Stimulated activated naive CD4-positive, alpha-beta T cell (primary cell): ENCODE data around the gene GLIS2.
A peak's percentile ranks its signal among the peaks of the same experiment; 100 is the strongest.

Experiments
- DNase-seq, 6 experiments: peaks; one replicate each; lab custom pipeline; 2025; lab: John Stamatoyannopoulos, UW

GLIS2 gene

DNA sequence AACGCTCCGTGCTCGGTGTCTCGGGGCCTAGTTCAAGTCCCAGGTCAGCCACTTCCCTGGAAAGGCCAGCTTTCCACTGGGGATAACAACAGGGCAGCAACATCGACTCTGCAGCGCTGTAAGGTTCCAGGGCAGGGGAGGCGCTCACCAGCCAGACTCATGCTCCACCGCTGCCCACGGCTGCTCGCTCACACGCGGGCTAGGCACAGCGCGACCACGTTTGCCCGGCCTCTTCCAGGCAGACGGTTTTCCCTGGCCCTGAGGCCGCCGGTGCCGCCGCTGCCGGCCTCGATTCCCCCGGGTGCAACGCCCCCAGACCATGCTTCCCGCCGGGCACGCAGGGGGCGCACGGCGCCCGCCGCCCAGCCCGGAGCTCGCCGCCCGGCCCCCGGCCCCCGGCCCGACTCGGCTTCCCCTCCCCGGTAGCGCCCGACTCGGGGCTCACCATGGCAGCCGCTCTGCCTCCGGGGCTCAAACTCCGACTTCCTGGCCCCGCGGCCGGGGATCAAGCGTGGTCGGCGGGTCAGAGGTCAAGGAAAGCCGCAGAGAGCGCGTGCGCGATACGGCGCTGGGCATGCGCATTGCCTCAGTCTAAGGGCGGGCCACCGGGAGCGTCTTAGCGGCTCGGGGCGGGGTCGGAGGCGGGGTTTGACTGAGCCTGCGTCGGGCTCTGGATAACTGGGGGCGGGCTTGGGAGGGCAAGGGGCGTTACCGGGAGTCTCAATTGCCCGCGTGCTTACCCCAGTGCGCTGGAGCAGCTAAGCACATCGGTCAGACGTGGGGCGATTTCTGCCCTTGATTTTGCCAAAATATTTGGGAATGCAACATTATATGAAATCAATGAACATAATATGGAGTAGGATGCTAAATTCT lies 35.2 kb downstream of the GLIS2 start, which contains the start of gene PAM16:
Gene PAM16 (minus strand): TSS at position 535 of the 873 bp plus-strand sequence. CDS start 87 bp downstream, at position 448.
- DNase-seq = peak; percentile 94 to 98 (median 96)

DNA sequence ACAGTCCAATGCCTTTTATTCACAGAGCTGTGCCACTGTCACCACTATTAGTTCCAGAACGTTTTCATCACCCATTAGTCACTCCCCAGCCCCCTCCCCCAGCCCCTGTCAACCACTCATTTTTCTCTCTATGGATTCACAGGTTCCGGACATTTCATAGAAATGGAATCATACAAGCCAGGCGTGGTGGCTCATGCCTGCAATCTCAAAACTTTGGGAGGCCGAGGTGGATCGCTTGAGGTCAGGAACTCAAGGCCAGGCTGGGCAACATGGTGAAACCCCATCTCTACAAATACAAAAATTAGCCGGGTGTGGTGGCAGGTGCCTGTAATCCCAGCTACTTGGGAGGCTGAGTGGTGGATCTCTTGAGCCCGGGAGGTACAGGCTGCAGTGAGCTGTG lies 36.0 kb downstream of the GLIS2 start:
- DNase-seq = no peak

DNA sequence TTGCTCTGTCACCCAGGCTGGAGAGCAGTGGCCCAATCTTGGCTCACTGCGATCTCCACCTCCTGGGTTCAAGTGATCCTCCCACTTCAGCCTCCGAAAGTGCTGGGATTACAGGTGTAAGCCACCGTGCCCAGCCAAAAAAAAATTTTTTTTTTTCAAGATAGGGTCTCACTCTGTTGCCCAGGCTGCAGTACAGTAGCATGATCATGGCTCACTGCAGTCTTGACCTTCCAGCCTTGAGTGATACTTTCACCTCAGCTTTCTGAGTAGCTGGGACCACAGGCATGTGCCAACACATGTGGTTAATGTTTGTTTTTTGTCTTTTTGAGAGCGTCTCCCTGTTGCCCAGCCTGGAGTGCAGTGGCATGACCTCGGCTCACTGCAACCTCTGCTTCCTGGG lies 37.0 kb downstream of the GLIS2 start:
- no peak for DNase-seq

DNA sequence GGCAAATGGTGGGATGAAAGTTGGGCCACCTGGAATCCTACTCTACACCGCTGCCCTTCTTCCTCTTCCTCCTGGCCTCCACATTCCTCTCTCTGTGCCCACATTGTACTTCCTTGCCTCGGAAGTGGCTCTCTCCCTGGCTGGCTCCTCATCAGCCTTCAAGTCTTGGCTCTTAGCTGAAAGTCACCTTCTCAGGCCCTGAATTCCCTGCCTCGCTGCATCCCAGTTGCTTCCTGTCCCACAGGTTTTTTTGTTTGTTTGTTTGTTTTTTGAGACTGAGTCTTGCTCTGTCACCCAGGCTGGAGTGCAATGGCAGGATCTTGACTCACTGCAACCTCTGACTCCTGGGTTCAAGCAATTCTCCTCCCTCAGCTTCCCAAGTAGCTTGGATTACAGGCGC lies 37.8 kb downstream of the GLIS2 start:
- DNase-seq = no peak

DNA sequence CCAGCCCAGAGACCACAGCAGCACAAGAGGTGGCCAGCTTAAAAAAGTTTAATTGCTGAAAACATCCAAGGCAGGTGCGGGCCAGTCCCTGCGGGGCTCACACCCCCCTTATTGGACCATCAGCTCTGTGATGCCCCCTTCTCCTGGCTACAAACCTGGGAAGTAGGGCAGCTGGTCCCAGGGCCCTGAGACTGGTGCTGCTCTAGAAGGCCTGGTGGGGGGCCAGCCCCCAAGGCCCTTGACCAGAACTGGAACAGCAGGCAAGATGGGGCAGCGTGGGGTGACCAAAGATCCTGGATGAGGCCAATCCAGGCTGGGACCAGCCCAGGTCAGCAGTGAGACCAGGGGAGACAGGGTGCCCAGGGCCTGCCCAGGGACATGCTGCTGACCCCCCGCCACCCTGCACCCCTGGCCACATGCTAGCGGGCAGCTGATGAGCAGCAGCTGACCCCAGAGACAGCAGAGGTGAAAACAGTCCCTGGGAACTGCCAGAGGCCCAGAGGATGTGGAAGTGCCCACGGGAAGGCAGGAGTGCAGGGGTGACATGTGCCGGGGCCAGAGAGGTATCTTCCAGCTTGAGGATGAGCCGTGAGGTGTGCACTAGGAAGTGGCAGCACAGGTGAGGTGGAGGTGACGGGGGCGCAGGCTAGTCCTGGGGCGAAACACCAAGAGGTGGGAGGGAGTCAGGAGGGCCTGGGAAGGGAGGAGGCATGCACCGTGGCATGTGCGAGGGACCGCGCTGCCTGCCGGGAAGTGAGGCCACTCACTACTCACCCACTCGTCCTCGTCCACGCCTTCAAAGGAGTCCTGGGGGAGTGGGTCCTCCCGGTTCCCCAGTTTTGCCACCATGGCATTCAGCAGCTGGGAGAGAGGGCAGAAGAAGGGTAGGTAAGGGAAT lies 38.9 kb downstream of the GLIS2 start:
- DNase-seq = no peak

DNA sequence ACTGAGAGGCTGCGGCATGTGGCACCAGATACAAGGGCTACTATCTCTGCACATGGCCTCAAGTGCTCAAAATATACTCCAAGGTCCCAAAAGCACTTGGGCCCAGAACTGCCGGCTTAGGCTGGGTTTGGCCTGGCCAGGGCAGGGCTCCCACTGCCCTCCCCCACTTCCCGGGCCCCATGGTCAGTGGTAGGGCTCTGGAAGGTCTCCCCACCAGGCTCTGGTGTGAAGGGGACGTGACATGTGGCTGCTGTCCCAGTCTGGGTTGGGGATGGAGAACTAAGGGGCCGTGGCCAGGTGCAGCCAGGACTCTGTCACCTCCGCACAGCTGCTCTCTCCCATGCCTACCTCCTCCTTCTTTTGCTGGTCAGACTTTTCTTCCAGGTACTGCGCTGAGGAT lies 41.0 kb downstream of the GLIS2 start:
- DNase-seq = no peak

DNA sequence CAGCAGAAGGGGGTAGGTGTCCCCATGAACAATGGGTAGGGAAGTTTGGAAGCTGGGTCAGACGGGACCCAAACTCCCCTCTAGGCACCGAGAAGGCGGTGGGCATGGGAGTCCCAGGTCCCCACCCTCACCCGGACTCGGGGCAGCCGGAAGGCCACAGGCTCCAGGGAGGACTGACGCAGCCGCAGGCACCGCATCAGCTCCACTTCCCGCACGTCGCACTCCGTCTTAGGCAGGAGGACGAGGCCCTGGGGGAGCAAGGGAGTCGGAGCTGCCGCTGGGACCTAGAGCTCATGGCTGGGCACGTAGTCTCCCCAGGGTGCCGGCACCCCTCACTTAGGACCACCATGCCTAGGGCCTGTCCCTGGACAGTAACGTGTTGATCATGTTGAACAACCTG lies 42.4 kb downstream of the GLIS2 start:
- no peak for DNase-seq

DNA sequence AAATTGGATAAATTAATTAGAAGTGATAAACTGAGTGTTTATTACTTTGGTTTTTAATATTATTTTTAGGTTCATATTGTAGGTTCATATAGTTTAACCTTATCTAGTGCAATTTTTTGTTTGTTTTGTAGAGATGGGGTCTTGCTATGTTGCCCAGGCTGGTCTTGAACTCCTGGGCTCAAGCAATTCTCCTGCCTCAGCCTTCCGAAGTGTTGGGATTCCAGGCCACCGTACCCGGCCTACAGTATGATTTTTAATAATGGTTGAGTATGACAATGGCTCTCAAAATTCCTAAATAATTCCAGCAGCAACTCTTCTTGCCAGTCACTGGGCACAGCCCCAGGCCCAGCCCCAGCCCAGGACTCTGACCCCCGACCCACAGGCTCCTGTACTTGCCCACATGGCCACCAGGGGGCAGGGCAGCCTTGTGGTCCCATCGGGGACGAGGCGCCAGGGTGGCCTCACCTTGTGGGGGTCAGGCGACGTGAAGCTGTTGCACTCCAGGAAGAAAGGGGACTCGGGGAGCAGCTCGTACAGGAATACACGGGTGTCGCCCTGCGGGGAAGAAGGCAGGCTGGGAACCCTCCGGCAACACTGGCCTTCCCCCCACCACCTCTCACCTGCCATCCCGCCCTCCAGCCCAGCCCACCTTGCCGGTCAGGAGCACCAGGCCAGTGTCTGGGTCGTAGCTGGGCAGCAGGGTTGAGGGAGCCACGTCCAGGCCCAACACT lies 43.1 kb downstream of the GLIS2 start:
- peak in 5 of 6 experiments; percentile 51 to 72 (median 62) for DNase-seq

DNA sequence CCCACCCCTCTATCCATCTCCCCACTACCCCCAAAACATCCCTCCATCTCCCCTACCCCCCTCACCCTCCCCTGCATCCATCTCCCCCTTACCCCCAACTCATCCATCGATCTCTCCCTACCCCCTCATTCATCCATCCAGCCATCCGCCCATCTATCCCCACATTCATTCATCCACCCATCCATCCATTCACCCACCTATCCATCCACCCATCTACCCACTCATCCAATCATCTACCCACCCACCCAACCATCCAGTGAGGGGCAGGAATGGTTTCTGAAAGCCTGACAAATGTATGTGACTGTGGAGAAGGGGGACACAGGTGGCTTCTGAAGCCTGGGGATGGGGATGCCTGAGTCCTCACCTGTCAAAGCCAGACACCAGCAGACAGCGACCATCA lies 44.0 kb downstream of the GLIS2 start:
- DNase-seq = no peak

DNA sequence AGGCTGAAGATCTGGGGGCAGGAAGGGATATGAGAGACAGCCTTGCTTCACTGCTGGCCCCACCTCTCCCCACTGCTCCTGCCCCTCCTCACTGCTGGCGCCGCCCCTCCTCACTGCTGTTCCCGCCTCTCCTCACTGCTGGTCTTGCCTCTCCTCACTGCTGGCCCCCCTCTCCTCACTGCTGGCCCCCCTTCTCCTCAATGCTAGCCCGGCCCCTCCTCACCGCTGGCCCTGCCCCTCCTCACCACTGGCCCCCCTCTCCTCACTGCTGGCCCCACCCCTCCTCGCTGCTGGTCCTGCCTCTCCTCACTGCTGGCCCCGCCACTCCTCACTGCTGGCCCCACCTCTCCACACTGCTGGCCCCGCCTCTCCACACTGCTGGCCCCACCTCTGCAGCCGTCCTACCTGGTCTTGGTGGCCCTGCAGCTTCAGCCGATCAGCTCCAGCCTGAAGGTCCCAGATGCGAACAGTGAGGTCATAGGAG lies 44.7 kb downstream of the GLIS2 start:
- no peak for DNase-seq

DNA sequence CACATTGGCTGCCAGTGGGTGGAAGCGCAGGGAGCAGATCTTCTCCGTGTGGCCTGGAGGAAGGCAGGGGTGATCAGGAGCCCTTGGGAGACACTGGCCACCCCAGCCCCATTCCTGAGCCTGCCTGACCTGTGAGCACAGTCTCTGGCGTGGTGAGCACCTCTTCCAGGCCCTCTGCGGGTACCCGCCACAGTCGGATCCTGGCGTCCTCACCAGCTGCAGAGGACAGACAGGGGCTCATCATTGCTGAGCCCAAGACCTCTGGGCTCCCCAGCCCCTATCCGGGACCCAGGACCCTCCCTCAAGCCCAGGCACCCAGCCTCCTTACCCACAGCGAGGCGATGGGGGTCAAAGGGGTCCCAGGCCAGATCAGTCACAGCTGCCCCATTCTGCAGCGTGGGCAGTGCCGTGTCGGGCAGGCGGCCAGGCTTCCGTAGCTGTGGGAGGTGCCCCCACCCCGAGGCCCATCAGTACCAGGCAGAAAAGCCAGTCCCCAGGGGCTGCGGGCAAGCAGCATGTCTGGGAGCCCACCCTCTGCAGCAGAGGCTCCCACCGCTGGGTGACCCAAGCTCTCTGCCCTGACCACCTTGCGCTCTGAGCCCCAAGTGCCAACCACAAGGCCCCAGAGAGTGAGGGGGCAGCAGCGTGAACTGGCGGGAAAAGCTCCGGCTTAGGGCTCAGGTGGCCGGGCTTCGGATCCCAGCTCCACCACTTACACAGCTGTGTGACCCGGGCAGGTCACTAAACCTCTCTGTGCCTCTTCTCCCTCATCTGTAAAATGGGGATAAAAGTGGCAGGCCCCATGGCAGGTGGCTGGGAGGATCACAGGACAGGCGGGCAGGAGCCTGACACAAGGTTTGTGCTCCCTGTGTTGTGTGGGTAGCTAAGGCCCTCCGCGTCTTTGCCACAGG lies 45.4 kb downstream of the GLIS2 start:
- no peak for DNase-seq

DNA sequence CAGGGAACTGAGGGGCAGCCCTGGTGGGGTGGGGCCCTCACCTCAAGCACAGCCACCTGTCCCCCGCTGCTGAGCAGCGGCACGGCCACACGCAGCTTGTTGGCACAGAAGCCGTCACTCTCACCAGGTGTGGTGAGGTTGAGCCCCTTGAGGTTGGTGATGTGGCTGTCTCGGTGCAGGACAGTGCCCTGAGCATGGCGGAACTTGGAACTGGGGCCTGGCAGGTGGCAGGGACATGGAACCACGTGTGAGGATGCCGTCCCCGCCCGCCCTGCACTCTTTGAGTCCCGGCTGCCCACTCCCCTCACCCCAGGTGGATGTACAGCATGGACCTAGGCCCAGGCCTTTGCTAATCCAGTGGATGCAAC lies 46.1 kb downstream of the GLIS2 start:
- DNase-seq = no peak

DNA sequence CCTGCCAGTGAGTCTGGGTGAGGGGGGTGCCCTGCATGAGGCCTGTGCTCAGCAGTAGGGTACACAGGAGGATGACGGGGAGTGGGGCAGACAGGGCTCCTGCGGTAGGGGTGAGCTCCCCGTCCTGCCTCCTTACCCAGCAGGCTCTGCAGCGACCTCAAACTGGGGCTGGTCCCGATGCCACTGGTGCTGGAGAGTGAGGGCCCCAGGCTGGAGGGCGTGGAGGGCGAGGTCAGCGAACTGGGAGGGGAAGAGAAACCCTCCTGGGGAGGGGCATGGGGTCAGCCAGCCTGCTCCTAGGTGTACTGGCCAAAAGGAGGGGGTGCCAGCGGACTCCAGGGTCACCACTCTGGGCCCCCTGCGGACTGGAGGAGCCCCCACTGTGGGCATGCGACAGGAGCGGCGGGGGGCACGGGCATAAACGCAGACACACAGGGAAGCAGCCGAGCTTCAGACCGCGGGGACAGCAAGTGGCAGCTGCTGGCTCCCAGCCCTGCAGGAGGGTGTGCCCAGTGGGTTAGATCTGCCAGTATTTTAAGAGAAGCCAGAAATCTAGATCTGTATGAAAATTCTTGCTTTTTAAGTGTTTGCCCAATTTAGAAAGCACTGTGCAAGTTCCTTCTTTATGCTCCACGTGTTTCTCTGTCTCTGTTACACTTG lies 46.7 kb downstream of the GLIS2 start:
- DNase-seq = no peak

DNA sequence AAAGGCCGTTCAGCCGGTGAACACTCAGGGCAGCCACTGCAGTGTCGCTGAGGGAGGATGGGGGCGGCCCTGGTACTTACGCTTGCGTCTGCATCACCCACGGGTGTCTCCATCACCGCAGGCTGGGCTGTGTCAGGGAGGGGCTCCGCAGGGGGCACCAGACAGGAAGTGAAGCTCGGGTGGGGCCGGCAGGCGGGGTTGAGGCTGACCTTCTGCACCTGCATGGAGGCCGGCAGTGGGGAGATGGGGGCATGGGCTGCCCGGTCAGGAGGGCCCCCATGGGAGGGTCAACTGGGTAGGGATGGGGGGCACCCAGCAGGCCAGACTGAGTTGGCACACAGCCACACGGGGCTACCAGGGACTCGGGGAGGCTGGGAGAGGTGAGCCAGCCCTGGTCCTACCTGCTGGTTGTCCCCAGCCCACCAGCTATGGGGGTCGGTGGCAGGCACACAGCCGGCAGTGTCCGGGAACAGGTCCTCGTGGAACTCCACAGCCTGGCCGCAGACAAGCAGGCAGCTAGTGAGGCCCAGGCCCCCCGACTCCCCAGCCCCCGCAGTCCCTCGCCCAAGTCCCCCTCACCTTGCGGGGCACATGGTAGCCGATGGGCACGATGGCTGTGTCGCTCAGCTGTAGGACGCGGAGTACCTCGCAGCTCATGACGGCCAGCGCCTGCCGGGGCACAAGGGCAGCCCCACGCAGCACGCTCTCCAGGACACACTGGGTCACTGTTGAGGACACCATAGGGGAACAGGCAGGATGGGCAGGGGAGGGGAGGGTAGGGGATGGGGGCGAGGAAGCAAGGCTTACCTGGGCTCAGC lies 48.5 kb downstream of the GLIS2 start:
- DNase-seq = no peak

DNA sequence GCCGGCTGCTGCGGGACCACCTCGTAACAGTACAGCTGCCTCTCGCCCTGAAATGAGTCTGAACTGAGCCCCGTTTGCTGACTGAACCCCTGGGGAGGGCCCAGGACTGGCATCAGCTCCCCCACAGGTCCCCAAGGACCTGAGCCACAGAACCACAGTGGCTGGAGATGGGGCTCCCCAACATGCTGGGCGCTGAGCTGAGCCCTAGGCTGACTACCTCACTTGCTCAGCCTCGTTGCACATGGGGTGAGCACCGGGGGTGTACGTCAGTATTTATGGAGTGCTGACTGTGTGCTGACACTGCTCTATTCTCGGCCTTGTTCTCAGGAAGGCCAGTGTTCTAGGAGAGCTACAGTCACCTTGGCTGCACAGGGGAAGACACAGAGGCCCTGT lies 49.1 kb downstream of the GLIS2 start:
- no peak for DNase-seq

DNA sequence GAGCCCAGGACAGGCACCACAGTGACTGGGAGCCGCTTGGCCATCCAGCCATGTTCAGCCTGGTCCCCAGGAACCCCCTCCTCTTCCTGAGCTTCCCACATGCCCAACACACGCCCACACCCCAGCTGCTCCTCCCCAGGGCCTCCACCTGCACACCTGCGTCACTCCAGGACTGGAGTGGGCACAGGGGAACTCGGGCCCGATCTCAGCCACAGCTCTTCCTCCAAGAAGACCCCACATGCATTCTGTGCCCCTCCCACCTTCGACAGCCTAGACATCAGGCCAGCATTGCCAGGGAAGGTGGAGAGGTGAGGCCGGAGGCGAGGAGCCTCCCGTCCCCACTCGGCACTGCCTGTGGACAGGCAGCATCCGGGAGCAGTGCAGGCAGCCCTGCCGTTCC lies 49.7 kb downstream of the GLIS2 start:
- no peak for DNase-seq

DNA sequence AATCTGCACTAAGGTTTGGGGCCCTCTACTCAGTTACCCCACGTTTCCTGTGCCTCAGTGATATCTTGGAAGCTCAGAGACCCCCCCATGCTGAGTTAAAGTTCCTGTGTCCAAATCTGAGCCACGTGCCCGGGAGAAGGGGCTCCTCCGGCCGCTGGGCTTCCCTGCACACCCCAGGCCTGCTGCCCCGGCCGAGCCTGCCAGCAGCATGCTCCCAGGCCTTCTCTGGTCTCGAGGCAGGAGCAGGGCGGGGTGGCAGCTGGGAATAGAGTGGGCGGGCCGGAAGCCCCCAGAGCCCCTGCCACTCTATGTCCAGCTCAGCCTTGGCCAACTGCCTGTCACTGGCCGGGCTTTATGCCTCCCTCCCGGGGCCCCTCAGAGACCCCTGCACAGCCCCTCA lies 50.1 kb downstream of the GLIS2 start:
- DNase-seq = no peak

DNA sequence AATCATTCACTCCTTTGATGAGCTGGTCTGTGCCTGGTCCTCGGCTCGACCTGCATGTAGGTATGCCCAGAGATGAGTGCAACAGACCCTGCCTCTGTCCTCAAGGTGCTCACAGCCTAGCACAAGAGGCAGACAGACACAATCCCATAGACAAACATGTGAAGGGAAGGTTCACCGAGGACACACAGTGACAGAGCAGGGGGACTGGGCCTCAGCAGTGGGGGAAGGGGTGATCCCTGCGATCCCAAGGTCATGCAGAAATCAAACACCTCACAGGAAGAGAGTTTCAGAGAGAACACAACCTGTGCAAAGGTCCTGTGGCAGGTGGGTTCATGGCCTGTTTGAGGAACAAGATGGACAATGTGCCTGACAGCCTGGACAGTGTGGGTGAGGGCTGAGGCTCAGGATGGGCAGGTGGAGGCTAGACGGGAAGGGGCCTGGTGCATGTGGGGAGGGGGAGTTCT lies 51.6 kb downstream of the GLIS2 start:
- no peak for DNase-seq

DNA sequence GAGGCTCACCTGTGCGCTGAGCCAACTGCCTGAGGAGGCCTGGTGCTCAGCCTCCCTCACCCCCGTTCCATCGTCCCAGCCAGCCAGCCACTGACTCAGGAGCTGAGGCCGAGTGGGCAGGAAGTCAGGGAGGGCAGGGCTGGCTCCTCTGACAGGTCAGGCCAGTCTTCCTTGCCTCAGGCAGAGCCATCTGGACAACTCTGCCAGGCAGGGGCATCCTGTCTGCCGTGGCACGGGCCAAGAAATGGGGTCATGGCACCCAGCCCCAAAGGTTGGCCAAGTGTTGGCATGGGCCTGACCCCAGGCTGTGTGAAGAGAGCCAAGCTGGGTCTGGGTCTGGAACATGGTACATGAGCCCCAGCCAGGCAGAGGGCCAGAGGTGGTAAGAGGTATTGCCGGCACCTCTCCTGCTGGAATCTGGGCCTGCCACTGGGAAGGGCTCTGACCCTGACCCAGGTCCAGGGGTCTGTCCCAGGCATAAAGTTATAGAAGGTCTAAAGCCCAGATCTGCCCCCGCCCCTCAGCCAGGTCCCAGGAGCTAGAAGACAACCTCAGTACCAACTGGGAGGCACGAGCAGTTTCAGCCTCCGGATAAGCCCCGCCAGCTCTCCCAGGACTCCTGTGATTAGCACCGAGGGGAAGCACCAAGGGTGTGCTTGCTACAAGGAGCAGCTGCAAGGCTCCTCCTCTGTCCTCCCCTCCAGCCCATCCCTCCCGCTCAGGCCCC lies 53.3 kb downstream of the GLIS2 start:
- DNase-seq = no peak
